IPS DF 19.7 (cell line): ENCODE measurements around the gene MYH16.
"Not testable (repeated sequence)": the region's sequence is repeated elsewhere in the genome, so short reads cannot be mapped to it uniquely, and the experiment has no call there.

Source experiments
- DNase-seq: peaks from one replicate; pipeline ENCODE4 v3.0.0-alpha.2; 2013; ENCODE audit warnings: low read depth, low spot score

The MYH16 gene

DNA sequence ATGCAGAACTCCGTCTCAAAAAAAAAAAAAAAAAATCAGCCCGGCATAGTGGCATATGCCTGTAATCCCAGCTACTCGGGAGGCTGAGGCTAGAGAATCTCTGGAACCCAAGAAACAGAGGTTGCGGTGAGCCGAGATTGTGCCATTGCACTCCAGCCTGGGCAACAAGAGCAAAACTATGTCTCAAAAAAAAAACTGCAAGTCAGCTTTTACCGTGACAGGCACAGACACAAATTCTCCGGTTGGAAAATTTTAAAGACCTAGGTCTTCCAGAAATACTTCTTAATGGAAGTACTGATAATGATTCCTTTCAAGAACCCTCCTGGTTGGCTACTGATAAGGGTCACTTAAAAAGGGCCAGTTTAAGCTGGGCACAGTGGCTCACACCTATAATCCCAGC lies 82.5 kb downstream of the MYH16 start:
- DNase-seq, result no peak

DNA sequence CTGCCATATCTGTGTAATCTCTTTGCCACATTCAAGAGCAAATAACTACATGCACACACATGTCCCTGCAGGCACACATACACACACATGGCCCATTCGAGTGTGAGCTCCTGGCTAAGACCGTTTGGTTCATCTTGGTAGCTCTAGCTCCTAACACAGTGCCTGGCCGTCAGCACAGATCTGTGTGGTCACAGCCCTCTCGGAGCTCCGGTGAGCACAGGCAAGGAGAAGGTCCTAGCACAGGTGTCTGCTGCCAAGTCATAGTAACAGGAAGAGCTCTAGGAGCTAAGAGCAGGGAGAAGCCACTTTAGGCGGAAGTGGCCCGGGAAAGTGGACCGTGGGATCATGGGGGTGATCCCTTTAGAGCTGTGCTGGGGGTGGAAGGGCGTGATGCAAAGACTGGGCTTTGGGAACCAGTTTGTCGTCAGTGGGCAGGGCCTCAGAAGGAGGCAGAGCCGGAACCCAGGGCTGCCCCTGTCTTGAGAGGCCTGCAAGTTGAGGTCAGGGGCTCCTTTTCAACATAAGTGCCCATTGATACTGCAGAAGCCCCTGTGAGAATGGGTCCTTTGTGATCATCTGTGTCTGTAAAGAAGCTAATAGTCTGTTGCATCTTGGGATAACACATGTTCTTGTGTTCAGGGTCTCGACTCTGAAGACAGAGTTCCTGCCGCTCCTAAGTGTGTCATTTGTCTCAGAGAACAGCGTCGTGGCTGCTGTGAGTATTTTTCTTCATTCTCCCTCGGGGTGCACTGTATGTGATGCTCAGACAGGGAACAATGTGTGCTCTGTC lies 85.3 kb downstream of the MYH16 start:
- no peak for DNase-seq

DNA sequence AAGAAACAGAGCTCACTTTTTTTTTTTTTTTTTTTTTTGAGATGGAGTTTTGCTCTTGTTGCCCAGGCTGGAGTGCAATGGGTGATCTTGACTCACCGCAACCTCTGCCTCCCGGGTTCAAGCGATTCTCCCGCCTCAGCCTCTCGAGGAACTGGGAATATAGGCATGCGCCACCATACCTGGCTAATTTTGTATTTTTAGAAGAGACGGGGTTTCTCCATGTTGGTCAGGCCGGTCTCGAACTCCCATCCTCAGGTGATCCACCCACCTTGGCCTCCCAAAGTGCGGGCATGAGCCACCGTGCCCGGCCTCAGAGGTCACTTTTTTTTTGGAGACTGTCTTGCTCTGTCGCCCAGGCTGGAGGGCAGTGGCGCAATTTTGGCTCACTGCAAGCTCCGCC lies 85.9 kb downstream of the MYH16 start:
- not testable (repeated sequence) for DNase-seq

DNA sequence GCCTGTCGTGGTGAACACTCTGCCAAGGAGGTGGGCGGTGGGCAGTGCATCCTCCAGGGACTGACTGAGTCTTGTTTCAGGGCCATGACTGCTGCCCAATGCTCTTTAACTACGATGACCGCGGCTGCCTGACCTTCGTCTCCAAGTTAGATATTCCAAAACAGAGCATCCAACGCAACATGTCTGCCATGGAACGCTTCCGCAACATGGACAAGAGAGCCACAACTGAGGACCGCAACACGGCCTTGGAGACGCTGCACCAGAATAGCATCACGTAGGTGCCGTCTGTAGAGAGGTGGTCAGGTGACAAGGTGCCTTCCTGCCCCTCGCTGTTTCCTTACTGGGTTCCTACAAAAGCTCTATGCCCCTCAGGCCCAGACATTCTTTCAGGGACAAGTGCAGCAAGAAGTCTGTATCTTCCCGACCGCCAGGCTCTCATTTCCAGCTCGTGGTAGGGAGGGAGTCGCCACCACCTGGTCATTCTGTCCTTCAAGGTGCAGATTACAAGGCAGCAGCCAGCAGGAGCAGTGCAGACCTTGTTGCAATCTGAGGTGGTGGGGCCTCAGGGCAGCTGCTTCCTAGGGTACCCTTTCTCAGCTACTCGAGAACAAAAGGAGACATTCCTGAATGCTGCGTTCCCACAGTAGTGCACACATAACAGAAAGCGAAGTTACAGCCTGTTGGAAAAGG lies 87.0 kb downstream of the MYH16 start:
- DNase-seq, result peak; percentile 42
